ENCODE results near the gene ZMYND10.
A peak's percentile ranks its signal among the peaks of the same experiment; 100 is the strongest.

Gene ZMYND10

GRCh38 chr3:50334339-50335075 lies 11.0 kb downstream of the ZMYND10 start:
- H3K4me3 ChIP-seq (ENCODE audit: control insufficient read depth, low read depth, low read length) = no peak overlapping the region
- no peak for TF ChIP-seq CTCF (IDR thresholded peaks at IDR 0.05; ENCODE audit: control insufficient read depth, insufficient read depth, low read depth, low read length, missing control alignments)

GRCh38 chr3:50333744-50334328 lies 11.7 kb downstream of the ZMYND10 start:
- DNase-seq (ENCODE audit: low read depth) = peak; percentile 45

More at GRCh38 chr3:50334339-50335075, 11.0 kb downstream of the ZMYND10 start:
- DNase-seq (ENCODE audit: low read depth) = no peak

GRCh38 chr3:50331364-50331907 lies 14.1 kb downstream of the ZMYND10 start:
- no peak for DNase-seq (ENCODE audit: low read depth)
- TF ChIP-seq CTCF (IDR thresholded peaks at IDR 0.05; ENCODE audit: control insufficient read depth, insufficient read depth, low read depth, low read length, missing control alignments) = no peak
- H3K4me3 ChIP-seq (ENCODE audit: control insufficient read depth, low read depth, low read length) = no peak overlapping the region

More at GRCh38 chr3:50333744-50334328, 11.7 kb downstream of the ZMYND10 start:
- H3K4me3 ChIP-seq (ENCODE audit: control insufficient read depth, low read depth, low read length) = no peak overlapping the region
- TF ChIP-seq CTCF (IDR thresholded peaks at IDR 0.05; ENCODE audit: control insufficient read depth, insufficient read depth, low read depth, low read length, missing control alignments) = no peak

- H3K4me3 ChIP-seq (ENCODE audit: control insufficient read depth, low read depth, low read length) = no peak overlapping the region
- no peak for DNase-seq (ENCODE audit: low read depth)
- no peak for TF ChIP-seq CTCF (IDR thresholded peaks at IDR 0.05; ENCODE audit: control insufficient read depth, insufficient read depth, low read depth, low read length, missing control alignments)
These were observed 15.2 kb downstream of the ZMYND10 start for GRCh38 chr3:50330330-50330729.

GRCh38 chr3:50327943-50328691 lies 17.4 kb downstream of the ZMYND10 start, which contains the start of gene TUSC2:
Gene TUSC2 (minus strand): TSS chr3:50328223. CDS start chr3:50328099, 124 bp downstream.
- H3K4me3 ChIP-seq (ENCODE audit: control insufficient read depth, low read depth, low read length) = peak within 1 kb of the TSS; percentile 82
- peak; percentile 72 for DNase-seq (ENCODE audit: low read depth)
- no peak for TF ChIP-seq CTCF (IDR thresholded peaks at IDR 0.05; ENCODE audit: control insufficient read depth, insufficient read depth, low read depth, low read length, missing control alignments)

- peak overlapping the region; percentile 82 for H3K4me3 ChIP-seq (ENCODE audit: control insufficient read depth, low read depth, low read length)
- no peak for DNase-seq (ENCODE audit: low read depth)
- TF ChIP-seq CTCF (IDR thresholded peaks at IDR 0.05; ENCODE audit: control insufficient read depth, insufficient read depth, low read depth, low read length, missing control alignments) = no peak
These were observed 18.4 kb downstream of the ZMYND10 start for GRCh38 chr3:50327129-50327528.
